HepG2 (cell line): ENCODE results near the gene HRC. TPM values are rescaled to one million over a fixed set of nuclear protein-coding genes. Genes with fewer than 3 reads are reported as not detected.

Experiments used
- CAMTA2 ChIP-seq: sonication (generic); formaldehyde crosslinking; IDR thresholded peaks from 2 replicates; pipeline ENCODE4 v1.4.0; 2020; ENCODE audit warnings: mild to moderate bottlenecking, missing genetic modification reagents, borderline replicate concordance
- EED ChIP-seq: sonication (generic); formaldehyde crosslinking; IDR thresholded peaks from 2 replicates; pipeline ENCODE4 v1.5.0; 2020; ENCODE audit warnings: mild to moderate bottlenecking, missing genetic modification reagents
- HOXA3 ChIP-seq: sonication (generic); formaldehyde crosslinking; IDR thresholded peaks from 2 replicates; pipeline ENCODE4 v1.5.0; 2020; ENCODE audit warnings: missing genetic modification reagents
- ISX ChIP-seq: sonication (generic); formaldehyde crosslinking; conservative IDR thresholded peaks from 2 replicates; pipeline ENCODE4 v1.5.0; 2020; ENCODE audit warnings: missing genetic modification reagents
- NRL ChIP-seq: sonication (generic); formaldehyde crosslinking; IDR thresholded peaks from 2 replicates; pipeline ENCODE4 v1.5.0; 2020; ENCODE audit warnings: missing genetic modification reagents, mild to moderate bottlenecking, moderate library complexity, borderline replicate concordance
- PAX8 ChIP-seq: sonication (generic); formaldehyde crosslinking; IDR thresholded peaks from 2 replicates; pipeline ENCODE4 v1.8.0; 2022; ENCODE audit warnings: mild to moderate bottlenecking, missing genetic modification reagents, borderline replicate concordance
- PRMT3 ChIP-seq: sonication (generic); formaldehyde crosslinking; IDR thresholded peaks from 2 replicates; pipeline ENCODE4 v1.8.1; 2022; ENCODE audit warnings: low read depth, mild to moderate bottlenecking, moderate library complexity, missing genetic modification reagents, borderline replicate concordance
- SETDB1 ChIP-seq: sonication (generic); formaldehyde crosslinking; IDR thresholded peaks from 2 replicates; pipeline ENCODE4 v1.5.1; 2020; ENCODE audit warnings: missing genetic modification reagents, mild to moderate bottlenecking, borderline replicate concordance
- THAP11 ChIP-seq: IDR thresholded peaks from 2 replicates; pipeline ENCODE4 v1.6.1; 2016; ENCODE audit warnings: missing biosample characterization, missing genetic modification reagents
- YEATS4 ChIP-seq: sonication (generic); formaldehyde crosslinking; IDR thresholded peaks from 2 replicates; pipeline ENCODE4 v1.4.0; 2020; ENCODE audit warnings: missing genetic modification reagents, borderline replicate concordance
- ZBTB20 ChIP-seq: sonication (generic); formaldehyde crosslinking; IDR thresholded peaks from 2 replicates; pipeline ENCODE4 v1.8.1; 2023; ENCODE audit warnings: missing genetic modification reagents, low read depth, mild to moderate bottlenecking, borderline replicate concordance
- ZNF143 ChIP-seq: sonication (generic); formaldehyde crosslinking; IDR thresholded peaks from 2 replicates; pipeline ENCODE4 v1.4.0; 2020; ENCODE audit warnings: missing genetic modification reagents
- ZNF205 ChIP-seq: IDR thresholded peaks from 2 replicates; pipeline ENCODE4 v1.6.1; 2018; ENCODE audit warnings: missing biosample characterization, missing genetic modification reagents
- ZNF263 ChIP-seq: sonication (generic); formaldehyde crosslinking; IDR thresholded peaks from 2 replicates; pipeline ENCODE4 v1.4.0; 2020; ENCODE audit warnings: missing genetic modification reagents
- ZNF598 ChIP-seq: sonication (generic); formaldehyde crosslinking; IDR thresholded peaks from 2 replicates; pipeline ENCODE4 v1.5.1; 2020; ENCODE audit warnings: mild to moderate bottlenecking, missing genetic modification reagents, borderline replicate concordance
- ZNF607 ChIP-seq: sonication (generic); formaldehyde crosslinking; IDR thresholded peaks from 2 replicates; pipeline ENCODE4 v1.5.1; 2020; ENCODE audit warnings: missing genetic modification reagents, mild to moderate bottlenecking, borderline replicate concordance
- ZNF747 ChIP-seq: sonication (generic); formaldehyde crosslinking; IDR thresholded peaks from 2 replicates; pipeline ENCODE4 v1.8.1; 2023; ENCODE audit warnings: missing genetic modification reagents, mild to moderate bottlenecking, borderline replicate concordance
- ZNF772 ChIP-seq: sonication (generic); formaldehyde crosslinking; IDR thresholded peaks from 2 replicates; pipeline ENCODE4 v1.5.0; 2020; ENCODE audit warnings: mild to moderate bottlenecking, missing genetic modification reagents
- ZNF790 ChIP-seq: sonication (generic); formaldehyde crosslinking; IDR thresholded peaks from 2 replicates; pipeline ENCODE4 v1.8.0; 2022; ENCODE audit warnings: missing genetic modification reagents, mild to moderate bottlenecking, borderline replicate concordance
- ZSCAN31 ChIP-seq: sonication (generic); formaldehyde crosslinking; IDR thresholded peaks from 2 replicates; pipeline ENCODE4 v1.5.0; 2020; ENCODE audit warnings: low read depth, mild to moderate bottlenecking, missing genetic modification reagents
- polyA plus RNA-seq, 8 experiments: library from polyadenylated mRNA; depleted of rRNA in 3 of 8; stranded (reverse) in 7 of 8; unstranded in 1 of 8; fragments of >200 nt; fragmentation: Illumina TruSeq in 4 of 8; extraction: Trizol in 4 of 8; gene quantifications; 2 replicates each; pipeline versions ENCODE4 v1.2.1 to v1.2.3, GENCODE V29; 2011 to 2016; ENCODE audit warnings: low read depth in 4 of 8, missing spikeins in 1 of 8, mixed read lengths in 1 of 8; ENCODE audit not compliant: insufficient read depth in 1 of 8
- total RNA-seq, 5 experiments: library from RNA; depleted of rRNA; stranded (reverse); fragments of >200 nt; fragmentation: Illumina TruSeq; extraction: Trizol; gene quantifications; 2 replicates each; pipeline ENCODE4 v1.2.3, GENCODE V29; 2016; ENCODE audit warnings: low read depth in 1 of 5
- TF ChIP-seq, protein P1 (sequence below): sonication (generic); formaldehyde crosslinking; IDR thresholded peaks from 2 replicates; pipeline ENCODE4 v1.4.0; 2020; ENCODE audit warnings: missing genetic modification reagents
- TF ChIP-seq, protein P2 (sequence below): sonication (generic); formaldehyde crosslinking; IDR thresholded peaks from 2 replicates; pipeline ENCODE4 v1.5.0; 2020; ENCODE audit warnings: mild to moderate bottlenecking, missing genetic modification reagents, borderline replicate concordance
- TF ChIP-seq, protein P3 (sequence below): sonication (generic); formaldehyde crosslinking; IDR thresholded peaks from 2 replicates; pipeline ENCODE4 v1.8.0; 2022; ENCODE audit warnings: mild to moderate bottlenecking, missing genetic modification reagents, borderline replicate concordance
- TF ChIP-seq, protein P4 (sequence below): sonication (generic); formaldehyde crosslinking; IDR thresholded peaks from 2 replicates; pipeline ENCODE4 v1.4.0; 2020; ENCODE audit warnings: missing genetic modification reagents

HRC gene
- total and polyA plus RNA-seq, 2 of the 13 experiments (the other 11 are each of a cell fraction or from before 2014, with no cell fraction given) = 3.6 to 15.4 TPM

DNA sequence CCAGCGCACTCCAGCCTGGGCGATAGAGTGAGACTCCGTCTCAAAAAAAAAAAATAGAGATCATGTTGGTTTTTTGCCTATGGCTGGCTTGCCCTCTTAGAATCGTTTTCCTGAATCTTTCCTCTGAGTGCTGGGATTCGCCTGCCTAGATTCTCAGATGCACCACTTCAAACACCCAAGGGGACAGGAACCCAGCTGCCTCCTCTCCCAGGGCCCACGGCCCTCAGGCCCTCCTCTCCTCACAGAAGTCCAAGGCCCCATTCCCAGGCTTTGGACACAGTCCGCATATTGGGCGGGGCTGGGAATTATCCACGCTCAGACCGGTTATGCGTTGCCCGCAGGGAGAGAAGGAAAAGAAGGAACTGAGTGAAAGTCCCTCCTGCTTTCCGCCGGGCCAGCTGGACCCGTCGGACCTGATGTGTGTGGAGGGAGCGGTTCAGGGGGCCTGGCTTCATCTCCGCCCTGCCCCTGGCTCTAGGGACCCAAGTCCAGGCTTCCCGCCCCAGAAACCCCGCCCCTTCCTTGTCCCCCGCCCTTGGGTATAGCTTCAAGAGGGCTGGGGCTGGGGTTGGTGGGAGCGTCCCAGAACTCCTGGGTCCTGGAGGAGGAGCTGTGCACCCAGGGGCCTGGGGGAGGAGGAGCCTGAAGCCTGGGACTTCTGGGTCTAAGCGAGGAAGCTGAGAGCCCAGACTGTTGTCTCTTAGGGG, 30.0 kb downstream of the HRC start (continued):
- TF ChIP-seq, protein P1, sequence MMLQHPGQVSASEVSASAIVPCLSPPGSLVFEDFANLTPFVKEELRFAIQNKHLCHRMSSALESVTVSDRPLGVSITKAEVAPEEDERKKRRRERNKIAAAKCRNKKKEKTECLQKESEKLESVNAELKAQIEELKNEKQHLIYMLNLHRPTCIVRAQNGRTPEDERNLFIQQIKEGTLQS (CRISPR knock-in tag) = no peak
- TF ChIP-seq ZBTB20 (CRISPR knock-in tag) (peak; percentile 47; the same call in 1 of the 2 replicates), ZNF747 (CRISPR knock-in tag) (peak; percentile 66; the same call in 1 of the 2 replicates), ZNF598 (CRISPR knock-in tag) (no peak), NRL (CRISPR knock-in tag) (0 out of 2 replicates have a peak, but pooled peaks have one; percentile 11), SETDB1 (CRISPR knock-in tag) (no peak), CAMTA2 (CRISPR knock-in tag) (no peak), YEATS4 (peak; percentile 39; the same call in 1 of the 2 replicates), HOXA3 (0 out of 2 replicates have a peak, but pooled peaks have one; percentile 33), ZNF143 (CRISPR knock-in tag) (peak; percentile 29; the same call in 1 of the 2 replicates), ZNF607 (CRISPR knock-in tag) (peak; percentile 81; the same call in 1 of the 2 replicates), ZNF205 (CRISPR knock-in tag) (0 out of 2 replicates have a peak, but pooled peaks have one; percentile 41), ISX (CRISPR knock-in tag) (no peak), THAP11 (peak; percentile 63), ZNF790 (CRISPR knock-in tag) (no peak), ZNF772 (CRISPR knock-in tag) (0 out of 2 replicates have a peak, but pooled peaks have one; percentile 56), EED (CRISPR knock-in tag) (0 out of 2 replicates have a peak, but pooled peaks have one; percentile 26), ZSCAN31 (CRISPR knock-in tag) (no peak; the same call in 1 of the 2 replicates), PRMT3 (CRISPR knock-in tag) (no peak), PAX8 (CRISPR knock-in tag) (no peak), ZNF263 (no peak)
- TF ChIP-seq, protein P2, sequence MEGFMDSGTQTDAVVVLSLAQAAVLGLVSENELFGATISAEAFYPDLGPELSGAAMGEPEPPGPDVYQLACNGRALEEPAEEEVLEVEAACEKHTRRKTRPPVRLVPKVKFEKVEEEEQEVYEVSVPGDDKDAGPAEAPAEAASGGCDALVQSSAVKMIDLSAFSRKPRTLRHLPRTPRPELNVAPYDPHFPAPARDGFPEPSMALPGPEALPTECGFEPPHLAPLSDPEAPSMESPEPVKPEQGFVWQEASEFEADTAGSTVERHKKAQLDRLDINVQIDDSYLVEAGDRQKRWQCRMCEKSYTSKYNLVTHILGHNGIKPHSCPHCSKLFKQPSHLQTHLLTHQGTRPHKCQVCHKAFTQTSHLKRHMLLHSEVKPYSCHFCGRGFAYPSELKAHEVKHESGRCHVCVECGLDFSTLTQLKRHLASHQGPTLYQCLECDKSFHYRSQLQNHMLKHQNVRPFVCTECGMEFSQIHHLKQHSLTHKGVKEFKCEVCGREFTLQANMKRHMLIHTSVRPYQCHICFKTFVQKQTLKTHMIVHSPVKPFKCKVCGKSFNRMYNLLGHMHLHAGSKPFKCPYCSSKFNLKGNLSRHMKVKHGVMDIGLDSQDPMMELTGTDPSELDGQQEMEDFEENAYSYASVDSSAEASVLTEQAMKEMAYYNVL = no peak
- TF ChIP-seq, protein P3, sequence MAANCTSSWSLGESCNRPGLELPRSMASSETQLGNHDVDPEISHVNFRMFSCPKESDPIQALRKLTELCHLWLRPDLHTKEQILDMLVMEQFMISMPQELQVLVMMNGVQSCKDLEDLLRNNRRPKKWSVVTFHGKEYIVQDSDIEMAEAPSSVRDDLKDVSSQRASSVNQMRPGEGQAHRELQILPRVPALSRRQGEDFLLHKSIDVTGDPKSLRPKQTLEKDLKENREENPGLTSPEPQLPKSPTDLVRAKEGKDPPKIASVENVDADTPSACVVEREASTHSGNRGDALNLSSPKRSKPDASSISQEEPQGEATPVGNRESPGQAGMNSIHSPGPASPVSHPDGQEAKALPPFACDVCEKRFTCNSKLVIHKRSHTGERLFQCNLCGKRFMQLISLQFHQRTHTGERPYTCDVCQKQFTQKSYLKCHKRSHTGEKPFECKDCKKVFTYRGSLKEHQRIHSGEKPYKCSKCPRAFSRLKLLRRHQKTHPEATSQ = no peak
- TF ChIP-seq, protein P4, sequence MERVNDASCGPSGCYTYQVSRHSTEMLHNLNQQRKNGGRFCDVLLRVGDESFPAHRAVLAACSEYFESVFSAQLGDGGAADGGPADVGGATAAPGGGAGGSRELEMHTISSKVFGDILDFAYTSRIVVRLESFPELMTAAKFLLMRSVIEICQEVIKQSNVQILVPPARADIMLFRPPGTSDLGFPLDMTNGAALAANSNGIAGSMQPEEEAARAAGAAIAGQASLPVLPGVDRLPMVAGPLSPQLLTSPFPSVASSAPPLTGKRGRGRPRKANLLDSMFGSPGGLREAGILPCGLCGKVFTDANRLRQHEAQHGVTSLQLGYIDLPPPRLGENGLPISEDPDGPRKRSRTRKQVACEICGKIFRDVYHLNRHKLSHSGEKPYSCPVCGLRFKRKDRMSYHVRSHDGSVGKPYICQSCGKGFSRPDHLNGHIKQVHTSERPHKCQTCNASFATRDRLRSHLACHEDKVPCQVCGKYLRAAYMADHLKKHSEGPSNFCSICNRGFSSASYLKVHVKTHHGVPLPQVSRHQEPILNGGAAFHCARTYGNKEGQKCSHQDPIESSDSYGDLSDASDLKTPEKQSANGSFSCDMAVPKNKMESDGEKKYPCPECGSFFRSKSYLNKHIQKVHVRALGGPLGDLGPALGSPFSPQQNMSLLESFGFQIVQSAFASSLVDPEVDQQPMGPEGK = peak; percentile 73
